H1 (cell line): ENCODE results near the gene ZNF57.

Source experiments
- CBX8 ChIP-seq: fragments of 300-800, 300-1000 bp; sonication (generic); IDR thresholded peaks from 2 replicates; pipeline ENCODE4 v1.7.1; 2016; ENCODE audit warnings: low read depth, low read length, borderline replicate concordance
- HDAC2 ChIP-seq, 2 experiments: fragments of 300-600 bp in 1 of 2; sonication (generic) in 1 of 2; IDR thresholded peaks; 2 replicates each; pipeline ENCODE4 v1.6.1; 2011 to 2012; ENCODE audit warnings: low read depth in 2 of 2, low read length in 2 of 2, mild to moderate bottlenecking in 2 of 2, moderate library complexity in 2 of 2, borderline replicate concordance in 1 of 2, inconsistent platforms in 1 of 2

DNA sequence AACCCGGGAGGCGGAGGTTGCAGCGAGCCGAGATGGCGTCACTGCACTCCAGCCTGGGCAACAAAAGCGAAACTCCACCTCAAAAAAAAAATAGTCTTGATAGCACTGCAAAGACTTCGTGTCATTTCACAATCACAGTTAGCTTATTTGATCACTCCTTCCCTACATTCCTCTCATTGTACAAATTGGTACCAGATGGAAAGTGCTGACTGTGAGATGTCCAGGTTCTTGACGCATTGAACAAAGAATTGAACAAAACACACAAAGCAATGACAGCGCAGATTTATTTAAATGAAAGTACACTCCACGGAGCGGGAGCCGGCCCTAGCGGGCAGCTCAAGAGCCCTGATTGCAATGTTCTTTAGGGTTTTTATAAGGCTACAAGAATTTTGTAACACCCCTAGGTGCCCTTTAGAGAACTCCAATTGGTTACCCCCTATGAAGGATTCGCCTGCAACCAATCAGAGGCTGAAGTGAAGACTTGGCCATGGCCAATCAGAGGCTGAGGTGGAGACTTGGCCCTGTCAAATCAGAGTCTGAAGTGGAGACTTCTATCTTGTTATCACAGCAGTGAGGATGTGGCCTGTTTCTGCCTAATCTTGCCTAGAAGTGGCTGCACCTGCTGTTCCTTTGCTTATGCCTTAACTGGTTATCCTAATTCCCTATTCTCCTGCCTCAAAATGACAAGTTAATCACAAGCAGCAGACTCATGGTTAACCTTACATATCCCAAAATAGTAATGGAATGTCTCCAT, 16.9 kb upstream of the ZNF57 start:
- TF ChIP-seq HDAC2 (IDR thresholded peaks at IDR 0.05; ENCODE audit: borderline replicate concordance in 1 of 2, low read depth in 2 of 2, low read length in 2 of 2) (no peak), CBX8 (no peak)
